Peyer's patch (tissue), 4 donors: Measurements from ENCODE around the gene UMOD. TPM values are rescaled to one million over a fixed set of nuclear protein-coding genes. Genes with fewer than 3 reads are reported as not detected.

Experiments used
- DNase-seq, 3 donors: peaks; one replicate each; pipeline ENCODE4 v3.0.0-alpha.2; 2017 to 2019
- H3K27ac ChIP-seq, 4 donors: fragments of 200-600 bp; sonication (generic); one replicate each; pipeline ENCODE4 v1.5.1; 2016 to 2019
- H3K27me3 ChIP-seq, 2 donors: fragments of 200-600 bp; sonication (generic); one replicate each; pipeline ENCODE4 v1.5.1; 2019
- H3K36me3 ChIP-seq, 3 donors: fragments of 200-600 bp; sonication (generic); one replicate each; pipeline ENCODE4 v1.5.1; 2016 to 2019
- H3K4me1 ChIP-seq, 4 donors: fragments of 200-600 bp; sonication (generic); one replicate each; pipeline ENCODE4 v1.5.1; 2016 to 2019
- H3K4me3 ChIP-seq, 4 donors: fragments of 200-600 bp; sonication (generic); 1 replicate in 3 of 4; 2 replicates in 1 of 4; pipeline ENCODE4 v1.5.1; 2016 to 2019; ENCODE audit warnings: mild to moderate bottlenecking in 1 of 4
- H3K9me3 ChIP-seq, 4 donors: fragments of 200-600 bp; sonication (generic); one replicate each; pipeline ENCODE4 v1.5.1; 2016 to 2019; ENCODE audit warnings: mild to moderate bottlenecking in 1 of 4
- CTCF ChIP-seq, 6 experiments: fragments of 450-650 bp in 4 of 6; fragments of 200-600 bp in 2 of 6; sonication (generic) in 1 of 6; IDR thresholded peaks; one replicate each; pipeline ENCODE4 v1.5.1; 2017 to 2019; ENCODE audit warnings: antibody characterized with exemption in 6 of 6, mild to moderate bottlenecking in 3 of 6, moderate library complexity in 1 of 6
- POLR2A ChIP-seq, 2 donors: fragments of 450-650 bp; IDR thresholded peaks; one replicate each; pipeline ENCODE4 v1.5.1; 2017; ENCODE audit warnings: antibody characterized with exemption in 2 of 2, mild to moderate bottlenecking in 2 of 2, moderate library complexity in 2 of 2
- total RNA-seq, 4 donors: library from RNA; depleted of rRNA; stranded (reverse); fragments of >200 nt; gene quantifications; one replicate each; pipeline ENCODE4 v1.1.0, GENCODE V29; 2016

Gene UMOD
- total RNA-seq, 4 donors from 2014 or later: not detected

- Histone ChIP-seq H3K4me3 (no peak overlapping the region), H3K27ac (no peak overlapping the region), H3K36me3 (no peaks in the 10 kb centered on the region), H3K4me1 (no peaks in the 10 kb centered on the region), H3K9me3 (no peaks in the 10 kb centered on the region), H3K27me3 (no peaks in the 10 kb centered on the region)
- DNase-seq: no peak
- TF ChIP-seq CTCF (IDR thresholded peaks at IDR 0.05): no peak
- TF ChIP-seq POLR2A (IDR thresholded peaks at IDR 0.05): no peak
These were observed 28.3 kb upstream of the UMOD start for GRCh38 chr16:20380782-20381181.

GRCh38 chr16:20377181-20377580 is 24.7 kb upstream of the UMOD start:
- no peaks in the 10 kb centered on the region for H3K36me3 ChIP-seq
- no peak for TF ChIP-seq CTCF (IDR thresholded peaks at IDR 0.05)
- TF ChIP-seq POLR2A (IDR thresholded peaks at IDR 0.05): no peak
- H3K4me1 ChIP-seq: no peaks in the 10 kb centered on the region
- no peaks in the 10 kb centered on the region for H3K9me3 ChIP-seq
- no peaks in the 10 kb centered on the region for H3K27me3 ChIP-seq
- H3K4me3 ChIP-seq: no peak overlapping the region
- H3K27ac ChIP-seq: no peak overlapping the region
- no peak for DNase-seq

GRCh38 chr16:20372701-20373100 is 20.2 kb upstream of the UMOD start:
- H3K4me3 ChIP-seq: no peak overlapping the region
- H3K4me1 ChIP-seq: no peaks in the 10 kb centered on the region
- no peaks in the 10 kb centered on the region for H3K36me3 ChIP-seq
- no peak overlapping the region for H3K27ac ChIP-seq
- H3K9me3 ChIP-seq: no peaks in the 10 kb centered on the region
- no peak for TF ChIP-seq CTCF (IDR thresholded peaks at IDR 0.05)
- no peak for TF ChIP-seq POLR2A (IDR thresholded peaks at IDR 0.05)
- no peak for DNase-seq
- no peaks in the 10 kb centered on the region for H3K27me3 ChIP-seq

- Histone ChIP-seq H3K36me3 (no peaks in the 10 kb centered on the region), H3K27ac (no peak overlapping the region), H3K4me1 (no peaks in the 10 kb centered on the region), H3K4me3 (no peak overlapping the region), H3K9me3 (no peaks in the 10 kb centered on the region), H3K27me3 (no peaks in the 10 kb centered on the region)
- TF ChIP-seq CTCF (IDR thresholded peaks at IDR 0.05): no peak
- TF ChIP-seq POLR2A (IDR thresholded peaks at IDR 0.05): no peak
- no peak for DNase-seq
These were observed 17.0 kb upstream of the UMOD start for GRCh38 chr16:20369452-20370054.

GRCh38 chr16:20364051-20364450 is 11.5 kb upstream of the UMOD start:
- no peak for TF ChIP-seq CTCF (IDR thresholded peaks at IDR 0.05)
- no peak for TF ChIP-seq POLR2A (IDR thresholded peaks at IDR 0.05)
- no peaks in the 10 kb centered on the region for H3K9me3 ChIP-seq
- no peak overlapping the region for H3K27ac ChIP-seq
- H3K4me3 ChIP-seq: no peak overlapping the region
- DNase-seq: no peak
- H3K27me3 ChIP-seq: no peaks in the 10 kb centered on the region
- no peaks in the 10 kb centered on the region for H3K36me3 ChIP-seq
- H3K4me1 ChIP-seq: no peaks in the 10 kb centered on the region

GRCh38 chr16:20363191-20363590 is 10.7 kb upstream of the UMOD start:
- DNase-seq: no peak
- TF ChIP-seq POLR2A (IDR thresholded peaks at IDR 0.05) (no peak), CTCF (IDR thresholded peaks at IDR 0.05) (no peak)
- Histone ChIP-seq H3K36me3 (no peaks in the 10 kb centered on the region), H3K4me1 (no peaks in the 10 kb centered on the region), H3K27ac (no peak overlapping the region), H3K9me3 (no peaks in the 10 kb centered on the region), H3K4me3 (no peak overlapping the region), H3K27me3 (no peaks in the 10 kb centered on the region)
